ENCODE results near the gene GID8.

DNA sequence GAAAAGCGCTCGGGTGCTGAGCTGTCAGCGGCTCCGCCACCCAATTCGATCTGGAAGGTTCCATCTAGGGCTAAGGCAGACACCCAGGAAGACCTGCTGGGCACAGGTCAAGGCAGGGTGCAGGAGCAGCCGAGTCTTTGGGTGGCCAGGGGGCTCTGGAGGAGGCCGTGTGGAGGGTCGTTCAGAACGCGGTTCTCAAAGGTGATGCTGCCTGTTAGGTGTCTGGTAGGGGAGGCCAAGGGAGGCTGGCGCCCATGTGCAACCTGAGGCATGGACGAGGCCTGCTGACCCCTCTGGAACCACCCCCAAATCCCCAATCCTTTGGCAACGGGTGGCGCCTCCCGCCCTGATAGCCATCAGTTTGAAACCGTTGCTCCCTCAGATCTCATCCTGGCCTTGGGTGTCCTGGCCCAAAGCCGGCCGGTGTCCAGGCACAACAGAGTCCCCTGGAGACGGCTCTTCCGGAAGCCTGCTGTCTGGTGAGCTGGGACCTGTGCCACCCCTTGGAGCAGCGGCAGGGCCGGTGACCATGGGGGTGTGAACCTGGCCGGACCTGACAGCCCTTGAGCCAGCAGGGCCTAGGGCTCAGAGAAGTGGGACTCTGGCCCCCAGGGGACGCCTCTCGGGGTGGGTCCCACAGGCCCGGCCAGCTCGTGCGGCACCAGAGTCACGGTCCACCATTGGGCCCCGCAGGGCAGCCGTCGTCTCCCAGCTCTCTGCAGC, 25.1 kb downstream of the GID8 start:
- TF ChIP-seq, protein P1, sequence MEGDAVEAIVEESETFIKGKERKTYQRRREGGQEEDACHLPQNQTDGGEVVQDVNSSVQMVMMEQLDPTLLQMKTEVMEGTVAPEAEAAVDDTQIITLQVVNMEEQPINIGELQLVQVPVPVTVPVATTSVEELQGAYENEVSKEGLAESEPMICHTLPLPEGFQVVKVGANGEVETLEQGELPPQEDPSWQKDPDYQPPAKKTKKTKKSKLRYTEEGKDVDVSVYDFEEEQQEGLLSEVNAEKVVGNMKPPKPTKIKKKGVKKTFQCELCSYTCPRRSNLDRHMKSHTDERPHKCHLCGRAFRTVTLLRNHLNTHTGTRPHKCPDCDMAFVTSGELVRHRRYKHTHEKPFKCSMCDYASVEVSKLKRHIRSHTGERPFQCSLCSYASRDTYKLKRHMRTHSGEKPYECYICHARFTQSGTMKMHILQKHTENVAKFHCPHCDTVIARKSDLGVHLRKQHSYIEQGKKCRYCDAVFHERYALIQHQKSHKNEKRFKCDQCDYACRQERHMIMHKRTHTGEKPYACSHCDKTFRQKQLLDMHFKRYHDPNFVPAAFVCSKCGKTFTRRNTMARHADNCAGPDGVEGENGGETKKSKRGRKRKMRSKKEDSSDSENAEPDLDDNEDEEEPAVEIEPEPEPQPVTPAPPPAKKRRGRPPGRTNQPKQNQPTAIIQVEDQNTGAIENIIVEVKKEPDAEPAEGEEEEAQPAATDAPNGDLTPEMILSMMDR (conservative IDR thresholded peaks at IDR 0.05; ENCODE audit: low read depth, low read length) = no peak
- TF ChIP-seq EZH2 (IDR thresholded peaks at IDR 0.05; ENCODE audit: low read length, unreplicated experiment) = no peak
